Astrocyte (in vitro differentiated cells and primary cell): Measurements from ENCODE around the gene ADGRB2.

Experiments used
- EZH2 ChIP-seq: IDR thresholded peaks from 2 replicates; pipeline ENCODE4 v1.6.1; 2012; ENCODE audit warnings: mild to moderate bottlenecking, low read length, inconsistent platforms; ENCODE audit not compliant: insufficient read depth
- TF ChIP-seq, protein P1 (sequence below): IDR thresholded peaks from 2 replicates; pipeline ENCODE4 v1.5.1; 2011; ENCODE audit warnings: low read depth, mild to moderate bottlenecking, inconsistent platforms, low read length, moderate library complexity; ENCODE audit not compliant: insufficient read depth

DNA sequence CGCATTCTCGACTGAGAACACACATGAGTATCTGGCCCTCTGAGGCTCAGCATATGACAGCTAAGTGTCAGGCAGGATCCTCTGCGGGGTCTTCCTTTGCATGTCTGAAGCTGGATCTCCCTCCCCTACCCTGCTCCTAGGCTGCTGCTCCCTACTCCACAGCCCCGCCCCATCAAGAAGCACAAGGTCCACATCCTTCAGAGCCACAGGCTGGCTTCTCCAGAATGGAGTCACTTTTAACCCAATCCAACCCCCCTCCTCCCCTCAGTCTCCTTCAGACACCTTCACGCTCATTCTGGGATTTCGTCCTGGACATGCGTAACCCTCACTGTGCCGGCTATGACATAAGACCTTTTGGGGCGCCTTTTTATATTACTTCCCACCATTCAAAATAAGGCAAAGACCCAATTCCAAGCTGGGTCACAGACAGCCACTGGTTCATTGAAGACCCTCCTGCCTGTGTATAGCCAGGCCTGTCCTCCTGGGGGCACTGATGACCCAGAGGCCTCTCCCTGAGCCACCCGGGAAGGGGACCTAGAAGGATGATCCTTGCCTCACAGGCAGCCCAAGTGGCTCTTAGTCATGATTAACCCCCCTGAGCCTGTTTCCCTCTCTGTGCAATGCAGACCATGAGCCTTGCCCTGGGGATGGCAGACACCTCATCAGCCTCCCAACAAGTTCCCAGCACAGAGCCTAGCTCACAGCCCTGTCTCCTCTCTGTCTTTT is 4.7 kb downstream of the ADGRB2 start:
- TF ChIP-seq, protein P1, sequence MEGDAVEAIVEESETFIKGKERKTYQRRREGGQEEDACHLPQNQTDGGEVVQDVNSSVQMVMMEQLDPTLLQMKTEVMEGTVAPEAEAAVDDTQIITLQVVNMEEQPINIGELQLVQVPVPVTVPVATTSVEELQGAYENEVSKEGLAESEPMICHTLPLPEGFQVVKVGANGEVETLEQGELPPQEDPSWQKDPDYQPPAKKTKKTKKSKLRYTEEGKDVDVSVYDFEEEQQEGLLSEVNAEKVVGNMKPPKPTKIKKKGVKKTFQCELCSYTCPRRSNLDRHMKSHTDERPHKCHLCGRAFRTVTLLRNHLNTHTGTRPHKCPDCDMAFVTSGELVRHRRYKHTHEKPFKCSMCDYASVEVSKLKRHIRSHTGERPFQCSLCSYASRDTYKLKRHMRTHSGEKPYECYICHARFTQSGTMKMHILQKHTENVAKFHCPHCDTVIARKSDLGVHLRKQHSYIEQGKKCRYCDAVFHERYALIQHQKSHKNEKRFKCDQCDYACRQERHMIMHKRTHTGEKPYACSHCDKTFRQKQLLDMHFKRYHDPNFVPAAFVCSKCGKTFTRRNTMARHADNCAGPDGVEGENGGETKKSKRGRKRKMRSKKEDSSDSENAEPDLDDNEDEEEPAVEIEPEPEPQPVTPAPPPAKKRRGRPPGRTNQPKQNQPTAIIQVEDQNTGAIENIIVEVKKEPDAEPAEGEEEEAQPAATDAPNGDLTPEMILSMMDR = no peak
- no peak for TF ChIP-seq EZH2
